ENCODE data around the gene NDUFC1. TPM values are rescaled to one million over a fixed set of nuclear protein-coding genes. Genes with fewer than 3 reads are reported as not detected.

NDUFC1 gene
- total RNA-seq, 1 donor from 2014 or later = 59.8 TPM

DNA sequence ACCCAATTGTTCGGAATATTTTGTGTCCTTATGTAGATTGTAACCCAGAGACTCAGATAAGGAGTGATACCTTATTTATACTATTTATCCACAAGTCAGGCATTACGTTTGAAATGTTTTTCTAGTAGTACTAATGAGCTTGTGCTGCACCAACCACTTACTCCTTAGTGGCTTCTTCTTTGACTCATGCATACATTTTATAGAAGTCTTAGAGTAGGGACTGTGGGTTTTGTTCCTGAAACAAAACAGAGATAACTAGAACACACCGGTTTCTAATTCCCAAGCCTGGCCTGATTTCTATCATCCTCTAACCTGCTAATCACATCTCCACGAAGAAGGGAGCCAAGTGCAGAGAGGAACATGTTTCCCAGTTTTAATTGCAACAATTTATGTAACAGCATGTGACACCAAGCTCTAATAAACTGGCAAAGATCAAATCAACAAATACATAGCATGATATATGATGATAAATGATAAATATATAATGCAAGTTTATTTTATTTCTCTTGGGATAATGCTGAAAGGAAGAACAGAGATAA lies 54.5 kb downstream of the NDUFC1 start:
- no peak for DNase-seq (ENCODE audit: low spot score)

DNA sequence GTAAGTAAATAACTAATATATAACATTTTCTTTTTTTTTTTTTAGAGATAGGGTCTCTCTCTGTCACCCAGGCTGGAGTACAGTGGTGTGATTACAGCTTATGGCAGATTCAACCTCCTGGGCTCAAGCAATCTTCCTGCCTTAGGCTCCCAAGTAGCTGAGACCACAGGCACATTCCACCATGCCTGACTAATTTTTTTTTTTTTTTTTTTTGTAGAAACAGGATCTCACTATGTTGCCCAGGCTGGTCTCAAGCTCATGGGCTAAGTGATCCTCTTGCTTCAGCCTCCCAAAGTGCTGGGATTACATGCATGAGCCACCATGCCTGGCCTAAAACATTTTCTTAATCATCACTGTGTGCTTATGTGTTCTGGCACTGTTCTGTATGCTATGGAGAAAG lies 55.0 kb downstream of the NDUFC1 start:
- DNase-seq (ENCODE audit: low spot score) = no peak

DNA sequence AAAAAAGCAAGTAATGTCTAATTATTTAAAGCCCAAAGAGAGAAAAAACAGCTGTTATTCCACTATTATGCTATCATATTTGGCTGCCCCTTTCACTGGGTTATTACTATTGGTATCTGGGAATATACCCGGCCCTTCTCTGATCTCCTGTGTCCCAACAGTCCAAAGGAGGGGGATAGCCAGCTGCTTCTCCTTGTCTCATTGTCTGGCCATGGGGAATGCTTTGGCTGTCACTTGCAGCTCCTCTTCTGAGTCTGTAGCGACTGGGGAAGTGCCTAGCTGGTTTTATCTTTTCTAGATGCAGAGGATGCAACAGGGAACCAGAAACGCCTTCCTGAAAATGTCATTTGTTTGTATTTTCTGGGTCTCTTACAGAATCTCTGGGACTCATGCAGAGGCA lies 56.1 kb downstream of the NDUFC1 start:
- DNase-seq (ENCODE audit: low spot score) = no peak

DNA sequence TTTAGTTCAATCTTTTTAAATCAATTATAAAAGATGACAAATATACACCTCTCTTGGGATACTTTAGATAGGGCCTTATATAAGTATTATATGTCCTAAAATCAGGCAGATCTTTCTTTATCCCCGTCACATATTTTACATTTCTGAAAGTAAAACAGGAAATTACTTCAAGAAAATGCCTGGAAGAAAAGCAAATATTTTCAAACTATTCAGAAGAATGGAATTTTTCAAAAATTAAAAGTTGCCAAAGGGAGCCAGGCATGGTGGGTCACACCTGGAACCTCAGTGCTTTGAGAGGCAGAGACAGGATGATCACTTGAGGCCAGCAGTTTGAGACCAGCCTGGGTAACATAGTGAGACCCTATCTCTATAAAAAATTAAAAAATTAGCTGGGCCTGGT lies 56.7 kb downstream of the NDUFC1 start:
- DNase-seq (ENCODE audit: low spot score) = no peak

DNA sequence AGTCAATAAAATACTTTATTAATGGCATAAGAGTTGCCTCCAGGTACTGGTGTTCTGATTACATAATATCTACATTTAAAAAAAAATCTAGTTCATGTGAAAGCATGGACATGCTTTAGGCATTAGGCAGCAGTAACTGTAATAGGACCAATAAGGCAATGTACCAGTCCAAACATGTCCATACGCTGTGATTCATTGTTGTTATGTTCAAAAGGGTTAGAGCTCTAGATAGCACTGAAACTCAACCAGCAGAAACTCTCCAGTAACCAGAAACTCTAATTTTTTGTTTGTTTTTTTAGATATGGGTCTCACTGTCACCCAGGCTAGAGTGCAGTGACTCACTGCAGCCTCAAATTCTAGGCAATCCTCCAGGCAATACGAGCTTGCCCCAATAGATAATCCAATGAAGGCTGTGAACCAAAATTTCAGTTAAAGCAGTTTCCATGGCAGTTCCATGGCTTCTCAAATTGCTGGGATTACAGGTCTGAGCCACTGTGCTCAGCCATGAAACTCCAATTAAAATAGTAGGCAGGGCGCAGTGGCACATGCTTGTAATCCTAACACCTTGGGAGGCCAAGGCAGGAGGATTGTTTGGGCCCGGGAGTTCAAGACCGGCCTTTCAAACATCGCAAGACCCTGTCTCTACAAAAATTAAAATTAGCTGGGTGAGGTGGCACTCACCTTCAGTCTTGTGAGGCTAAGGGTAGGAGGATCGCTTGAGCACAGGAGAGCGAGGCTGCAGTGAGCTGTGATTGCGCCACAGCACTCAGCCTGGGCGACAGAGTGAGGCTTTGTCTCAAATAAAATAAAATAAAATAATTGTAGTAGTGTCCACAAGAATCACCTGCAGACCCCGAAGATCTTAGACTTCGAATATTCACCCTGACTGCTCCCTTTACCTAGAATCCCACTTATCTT lies 58.6 kb downstream of the NDUFC1 start:
- DNase-seq (ENCODE audit: low spot score) = no peak

DNA sequence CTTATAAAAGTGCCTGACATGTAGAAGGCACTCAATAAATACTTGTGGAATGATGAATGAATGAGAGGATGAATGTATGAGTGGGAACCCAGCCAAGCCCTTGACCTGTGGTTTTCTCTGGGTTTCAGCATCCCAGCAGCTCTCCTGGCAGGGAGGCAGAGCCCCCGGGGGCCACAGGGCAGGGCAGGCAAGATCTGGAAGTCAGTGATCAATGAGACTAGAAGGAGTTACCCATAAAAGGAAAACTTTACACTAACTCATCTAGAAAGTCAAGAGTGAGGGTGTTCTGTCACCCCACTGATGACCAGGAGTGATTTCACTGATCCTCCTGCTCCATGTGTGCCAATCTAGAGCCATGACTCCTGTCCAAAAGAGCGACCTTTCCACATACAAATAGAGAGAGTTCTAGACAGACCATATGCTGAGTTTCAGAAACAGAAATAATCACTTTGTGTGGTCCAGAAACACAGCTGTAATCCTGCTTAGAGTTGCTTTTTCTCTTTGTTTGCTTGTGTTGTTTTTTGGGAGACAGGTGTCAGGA lies 59.7 kb downstream of the NDUFC1 start:
- DNase-seq (ENCODE audit: low spot score) = no peak

DNA sequence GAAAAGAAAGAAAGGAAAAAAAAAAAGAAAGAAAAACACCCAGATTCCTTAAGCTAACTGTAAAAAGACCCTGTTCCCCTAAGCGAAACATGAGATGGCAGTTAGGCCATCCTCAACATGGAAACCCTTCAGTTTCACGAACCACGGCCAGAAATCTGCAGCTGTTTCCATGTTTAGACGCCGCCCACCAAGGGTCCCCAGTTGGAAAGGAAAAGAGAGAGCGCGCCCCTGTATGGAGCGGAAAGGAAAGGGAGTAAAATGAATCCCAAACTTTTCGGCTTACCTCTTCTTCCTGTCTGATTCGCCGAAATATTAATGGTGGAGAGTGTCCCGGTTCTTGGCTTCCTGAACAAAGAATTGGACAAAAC lies 60.5 kb downstream of the NDUFC1 start:
- DNase-seq (ENCODE audit: low spot score) = no peak

DNA sequence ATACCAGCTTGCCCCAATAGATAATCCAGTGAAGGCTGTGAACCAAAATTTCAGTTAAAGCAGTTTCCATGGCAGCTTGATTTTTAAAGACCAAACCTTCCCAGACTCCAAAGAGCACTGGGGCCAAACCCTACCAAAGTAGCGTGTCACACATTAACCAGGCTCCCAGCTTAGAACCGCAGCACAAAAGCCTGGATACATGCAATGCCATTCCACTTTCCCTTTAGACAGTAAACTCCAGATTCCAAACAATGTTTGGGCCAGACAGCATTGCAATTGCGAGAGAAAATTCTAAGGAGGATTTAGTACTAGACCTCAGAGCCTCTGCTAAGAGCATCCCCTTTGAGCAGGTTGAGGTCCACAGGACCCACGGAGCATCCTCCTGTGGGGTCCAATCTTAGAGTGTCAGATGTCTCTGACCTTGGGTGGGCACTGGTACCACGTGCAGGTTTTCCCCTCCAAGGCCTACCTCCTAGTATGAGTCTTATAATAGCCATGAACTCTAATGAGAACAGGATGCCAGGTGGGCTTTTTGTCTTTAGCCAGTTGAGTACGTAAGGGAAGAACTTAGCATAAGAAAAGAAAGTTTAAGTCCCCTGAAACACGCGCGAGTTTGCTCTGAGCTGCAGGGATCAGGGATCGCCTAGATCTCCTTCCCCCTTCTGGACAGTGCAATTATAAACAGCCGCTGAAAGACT lies 61.0 kb downstream of the NDUFC1 start:
- no peak for DNase-seq (ENCODE audit: low spot score)

Other genes with a start within 250 kb of the NDUFC1 start
- 59.7 TPM for gene ELF2, start 125.3 kb downstream of the NDUFC1 start, total RNA-seq
- gene MGARP, start 22.3 kb downstream of the NDUFC1 start, total RNA-seq = 0.75 TPM
- 59.0 TPM for gene NAA15, start 972 bp downstream of the NDUFC1 start, total RNA-seq
- gene RAB33B, start 151.6 kb upstream of the NDUFC1 start, total RNA-seq = 9.4 TPM

Data from ureter (tissue), 1 donor.